PC-3 (cell line): ENCODE data around the gene TRIL.

ENCODE experiments used
- CTCF ChIP-seq: fragments of 300-600 bp; sonication (generic); conservative IDR thresholded peaks from 2 replicates; pipeline ENCODE4 v1.5.1; 2017; ENCODE audit warnings: antibody characterized with exemption, low read depth, mild to moderate bottlenecking, low read length
- EZH2 ChIP-seq: fragments of 300-600 bp; sonication (generic); IDR thresholded peaks from one replicate; pipeline ENCODE4 v1.6.1; 2017; ENCODE audit warnings: antibody characterized with exemption, mild to moderate bottlenecking, low read length; ENCODE audit not compliant: unreplicated experiment

GRCh38 chr7:28919510-28919909 lies 38.6 kb downstream of the TRIL start:
- TF ChIP-seq CTCF (no peak), EZH2 (no peak)
